Central memory CD8-positive, alpha-beta T cell (primary cell): Measurements from ENCODE around the gene SIK3.

ENCODE experiments used
- ATAC-seq: fragments of 150-1000 bp; cut with Tn5 transposase; replicated peaks from 2 replicates; pipeline ENCODE4 v1.10.0; 2022; ENCODE audit warnings: mild to moderate bottlenecking, moderate FRiP score, moderate number of reproducible peaks; ENCODE audit not compliant: poor library complexity, severe bottlenecking; ENCODE audit errors: extremely low read depth
- DNase-seq, 2 donors: peaks; one replicate each; pipeline ENCODE4 v3.0.0; 2021; ENCODE audit warnings: low spot score in 2 of 2
- H3K27ac Mint-ChIP-seq: one replicate; pipeline ENCODE4 v1.8.0; 2022; ENCODE audit warnings: low read depth, mild to moderate bottlenecking, moderate library complexity, mixed read lengths
- H3K27me3 Mint-ChIP-seq: one replicate; pipeline ENCODE4 v1.8.0; 2022; ENCODE audit warnings: mixed read lengths
- H3K36me3 Mint-ChIP-seq: one replicate; pipeline ENCODE4 v1.8.0; 2022; ENCODE audit warnings: mild to moderate bottlenecking, moderate library complexity, mixed read lengths; ENCODE audit not compliant: insufficient read depth
- H3K4me1 Mint-ChIP-seq: one replicate; pipeline ENCODE4 v1.8.0; 2022; ENCODE audit warnings: mixed read lengths
- H3K4me3 Mint-ChIP-seq: one replicate; pipeline ENCODE4 v1.8.0; 2022; ENCODE audit warnings: mild to moderate bottlenecking, moderate library complexity, mixed read lengths
- H3K9me3 Mint-ChIP-seq: one replicate; pipeline ENCODE4 v1.8.0; 2022; ENCODE audit warnings: mixed read lengths

SIK3 gene

DNA sequence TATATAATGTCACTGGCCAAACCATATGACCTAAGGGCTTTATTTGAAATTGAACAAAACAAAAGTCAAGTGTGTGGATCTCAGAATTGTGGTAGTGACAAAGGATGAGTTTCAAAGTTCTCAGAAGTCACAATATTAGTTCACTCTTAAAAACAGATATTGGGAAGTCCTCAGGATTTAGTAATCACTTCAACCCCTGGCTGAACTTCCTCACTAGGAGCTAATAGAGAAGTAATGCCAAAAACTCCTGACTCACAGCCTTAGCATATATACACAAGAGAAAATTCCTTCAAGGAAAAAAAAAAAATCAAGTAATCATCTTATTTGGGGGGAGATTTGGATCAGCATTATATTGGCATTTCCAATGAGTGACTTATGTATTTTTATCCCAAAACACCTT is 185.2 kb downstream of the SIK3 start:
- Mint-ChIP-seq H3K4me3 (no peak overlapping the region), H3K9me3 (no peaks in the 10 kb centered on the region), H3K36me3 (peaks cover 10% of the 10 kb centered on the region), H3K27ac (no peak overlapping the region), H3K27me3 (no peaks in the 10 kb centered on the region), H3K4me1 (peaks cover 31% of the 10 kb centered on the region)
- no peak for ATAC-seq
- DNase-seq: no peak

DNA sequence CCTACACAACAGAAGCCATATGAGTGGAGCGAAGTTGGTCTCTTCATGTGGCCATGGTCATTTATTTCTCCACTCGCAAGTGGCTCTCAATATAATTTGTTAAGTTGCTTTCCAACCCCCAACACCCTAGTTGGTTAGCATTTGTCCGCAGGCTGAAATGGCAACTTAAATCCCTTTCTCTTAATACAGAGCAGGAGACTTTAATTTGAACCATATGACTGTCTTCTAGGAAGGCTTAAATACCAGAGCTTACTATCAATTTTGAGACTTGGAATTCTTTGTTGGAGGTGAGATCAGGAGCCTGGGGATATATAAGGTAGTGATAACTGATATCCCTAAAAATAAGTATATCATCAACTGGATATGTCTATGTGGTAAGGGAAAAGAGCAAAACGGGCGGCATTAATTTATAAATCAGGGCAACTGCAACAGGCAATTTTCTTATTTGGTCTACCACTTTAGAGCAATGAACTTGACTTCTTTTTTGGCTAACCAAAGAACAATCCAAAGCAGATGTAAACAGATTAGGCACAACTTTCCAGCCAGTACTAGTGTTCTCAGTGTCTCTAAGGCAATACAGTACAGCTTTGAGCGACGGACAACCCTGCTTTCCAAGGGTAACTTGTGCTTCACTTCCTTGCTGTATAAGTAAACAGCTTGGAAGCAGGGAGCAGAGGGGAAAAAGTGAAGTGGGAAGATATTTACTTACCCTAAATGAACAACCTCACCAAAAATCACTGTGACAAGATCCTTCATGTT is 186.1 kb downstream of the SIK3 start:
- no peak overlapping the region for H3K27ac Mint-ChIP-seq
- H3K4me1 Mint-ChIP-seq: peaks cover 30% of the 10 kb centered on the region
- DNase-seq: no peak
- no peak overlapping the region for H3K4me3 Mint-ChIP-seq
- H3K9me3 Mint-ChIP-seq: no peaks in the 10 kb centered on the region
- peaks cover 9% of the 10 kb centered on the region for H3K36me3 Mint-ChIP-seq
- no peaks in the 10 kb centered on the region for H3K27me3 Mint-ChIP-seq
- no peak for ATAC-seq

DNA sequence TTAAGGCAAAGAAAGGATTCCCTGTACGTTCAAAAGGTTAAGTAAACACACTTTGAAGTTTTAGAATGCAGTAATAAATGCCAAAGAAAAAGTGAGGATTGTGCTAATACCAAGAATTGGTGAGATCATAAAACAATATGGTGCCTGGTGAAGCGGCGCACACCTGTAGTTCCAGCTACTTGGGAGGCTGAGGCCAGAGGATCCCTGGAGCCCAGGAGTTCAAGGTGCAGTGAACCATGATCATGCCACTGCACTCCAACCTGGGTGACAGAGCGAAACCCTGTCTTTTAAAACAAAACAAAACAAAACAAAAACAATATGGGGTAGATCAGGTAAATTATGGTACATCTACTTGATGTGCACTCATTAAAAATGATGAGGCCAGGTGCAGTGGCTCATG is 187.4 kb downstream of the SIK3 start:
- Mint-ChIP-seq H3K36me3 (peaks cover 9% of the 10 kb centered on the region), H3K27ac (peak overlapping the region; percentile 93), H3K4me1 (peaks cover 36% of the 10 kb centered on the region), H3K9me3 (no peaks in the 10 kb centered on the region), H3K4me3 (no peak overlapping the region), H3K27me3 (no peaks in the 10 kb centered on the region)
- ATAC-seq (no peak), DNase-seq (no peak)

DNA sequence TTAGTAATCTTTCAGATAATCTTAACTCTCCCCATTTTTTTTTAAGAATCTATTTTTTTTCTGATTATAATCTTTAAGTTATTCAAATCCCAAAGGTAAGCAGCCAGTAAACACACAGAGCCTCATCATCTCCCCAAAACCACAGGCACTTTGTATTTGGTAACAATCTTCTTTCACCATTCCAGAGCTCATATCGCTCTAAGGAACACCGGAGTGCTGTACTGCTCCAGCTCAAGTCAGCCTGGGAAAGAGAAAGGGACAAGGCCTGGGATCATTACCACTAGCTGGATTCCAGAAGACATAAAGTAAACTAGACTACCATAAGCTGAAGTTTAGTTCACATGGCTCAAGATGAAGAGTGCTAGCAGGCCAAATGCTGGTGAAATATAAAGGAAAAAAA is 187.8 kb downstream of the SIK3 start:
- H3K9me3 Mint-ChIP-seq: no peaks in the 10 kb centered on the region
- DNase-seq (no peak), ATAC-seq (no peak)
- H3K4me1 Mint-ChIP-seq: peaks cover 37% of the 10 kb centered on the region
- H3K4me3 Mint-ChIP-seq: no peak overlapping the region
- H3K27me3 Mint-ChIP-seq: no peaks in the 10 kb centered on the region
- peaks cover 9% of the 10 kb centered on the region for H3K36me3 Mint-ChIP-seq
- H3K27ac Mint-ChIP-seq: peak overlapping the region; percentile 93

DNA sequence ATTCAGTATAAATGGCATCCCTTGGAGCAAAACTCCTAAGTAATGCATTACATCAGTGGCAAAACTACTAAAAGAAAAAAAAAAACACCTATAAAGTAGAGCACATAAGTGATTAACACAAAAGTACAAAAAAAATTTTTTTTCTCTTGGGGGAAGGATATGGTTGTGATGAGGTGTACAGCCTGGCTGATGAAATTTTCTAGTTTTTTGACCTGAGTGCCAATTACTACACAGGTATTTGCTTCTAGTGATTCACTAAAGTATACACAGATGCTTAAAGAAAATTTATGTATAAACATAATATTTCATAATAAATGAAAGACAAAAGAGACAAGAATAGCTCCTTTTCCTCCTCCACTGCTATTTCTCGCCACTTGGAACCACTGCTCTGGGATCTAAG is 189.0 kb downstream of the SIK3 start:
- no peaks in the 10 kb centered on the region for H3K9me3 Mint-ChIP-seq
- peak overlapping the region; percentile 93 for H3K27ac Mint-ChIP-seq

DNA sequence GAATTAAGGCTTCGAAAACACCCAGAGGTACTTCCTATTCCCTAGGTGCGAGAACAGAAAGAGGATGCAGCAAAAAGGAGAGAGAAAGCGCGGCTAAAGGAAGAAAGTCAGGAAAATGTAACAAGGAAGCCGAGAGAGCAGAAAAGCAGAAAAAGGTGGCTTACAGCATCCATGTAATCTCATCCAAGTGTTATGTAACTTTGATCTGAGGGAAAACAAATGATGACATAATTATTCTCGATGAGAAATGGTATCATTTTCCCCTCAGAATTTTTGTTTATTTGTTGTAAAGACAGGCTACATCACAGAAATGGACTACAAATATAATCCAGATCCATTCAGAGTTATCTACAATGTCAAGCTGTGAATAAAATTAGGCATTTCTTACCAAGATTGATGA is 191.7 kb downstream of the SIK3 start:
- H3K4me1 Mint-ChIP-seq: peaks cover 55% of the 10 kb centered on the region
- peak overlapping the region; percentile 65 for H3K27ac Mint-ChIP-seq
- no peaks in the 10 kb centered on the region for H3K9me3 Mint-ChIP-seq
- DNase-seq: no peak
- peaks cover 10% of the 10 kb centered on the region for H3K36me3 Mint-ChIP-seq
- H3K4me3 Mint-ChIP-seq: no peak overlapping the region
- ATAC-seq: no peak
- no peaks in the 10 kb centered on the region for H3K27me3 Mint-ChIP-seq

More for the DNA sequence above, 189.0 kb downstream of the SIK3 start:
- H3K4me3 Mint-ChIP-seq: no peak overlapping the region
- H3K36me3 Mint-ChIP-seq: peaks cover 14% of the 10 kb centered on the region
- H3K4me1 Mint-ChIP-seq: peaks cover 37% of the 10 kb centered on the region
- no peak for ATAC-seq
- no peak for DNase-seq
- H3K27me3 Mint-ChIP-seq: no peaks in the 10 kb centered on the region

DNA sequence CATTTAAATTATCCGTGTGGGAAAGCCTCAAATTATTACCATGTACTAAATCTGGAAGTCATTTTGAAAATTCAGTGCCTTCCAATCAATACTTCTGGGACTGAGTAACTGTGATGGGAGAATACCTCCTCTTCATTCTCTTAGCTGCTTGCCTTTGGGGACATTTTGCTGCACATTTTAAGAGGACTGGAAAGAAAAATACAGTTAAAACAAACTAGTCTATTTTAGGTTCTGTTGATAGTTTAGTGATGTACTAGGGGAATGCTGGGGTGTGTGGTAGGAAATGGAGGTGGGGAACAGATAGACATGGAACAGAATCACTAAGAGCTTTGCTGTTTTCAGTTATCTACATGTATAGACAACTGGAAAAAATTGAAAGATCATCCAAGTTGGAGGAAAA is 195.1 kb downstream of the SIK3 start:
- DNase-seq: no peak
- Mint-ChIP-seq H3K9me3 (no peaks in the 10 kb centered on the region), H3K36me3 (peaks cover 4% of the 10 kb centered on the region), H3K4me3 (no peak overlapping the region), H3K27ac (peak overlapping the region; percentile 11), H3K4me1 (peaks cover 44% of the 10 kb centered on the region), H3K27me3 (no peaks in the 10 kb centered on the region)
- no peak for ATAC-seq

DNA sequence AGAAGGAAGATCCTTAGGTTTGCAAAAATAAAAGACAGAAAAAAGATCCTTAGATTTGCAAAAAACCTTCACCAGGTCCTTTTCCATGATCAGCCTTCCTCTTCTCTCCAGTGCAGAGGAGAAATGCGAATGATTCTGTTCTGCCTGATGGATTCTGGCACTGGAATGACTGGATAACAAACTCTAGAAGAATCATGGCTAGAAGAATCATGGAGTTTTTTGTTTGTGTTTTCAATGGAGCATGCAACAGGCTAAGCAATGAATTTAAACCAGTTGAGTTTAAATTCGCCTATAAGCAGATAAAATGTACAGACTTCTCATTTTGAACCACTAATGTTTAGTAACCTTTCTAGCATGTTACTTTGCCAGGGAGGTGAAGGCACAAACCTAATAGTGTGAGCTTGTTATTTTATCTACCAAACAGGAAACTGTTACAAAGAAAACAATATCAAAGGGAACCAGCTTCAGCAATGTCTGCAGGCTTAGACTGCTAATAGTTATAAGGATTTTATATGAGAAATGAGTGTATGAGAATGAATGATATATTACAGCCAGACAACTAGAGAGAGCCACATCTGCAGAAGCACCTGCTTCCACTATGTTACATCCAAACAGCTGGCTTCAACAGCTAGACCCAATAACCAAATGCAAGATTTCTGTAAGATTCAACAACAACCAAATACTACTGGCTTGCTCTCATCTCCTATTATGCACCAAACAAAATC is 196.1 kb downstream of the SIK3 start:
- no peak for DNase-seq
- Mint-ChIP-seq H3K9me3 (no peaks in the 10 kb centered on the region), H3K27me3 (no peaks in the 10 kb centered on the region), H3K4me3 (no peak overlapping the region), H3K4me1 (peaks cover 39% of the 10 kb centered on the region), H3K36me3 (peaks cover 10% of the 10 kb centered on the region), H3K27ac (no peak overlapping the region)
- no peak for ATAC-seq

DNA sequence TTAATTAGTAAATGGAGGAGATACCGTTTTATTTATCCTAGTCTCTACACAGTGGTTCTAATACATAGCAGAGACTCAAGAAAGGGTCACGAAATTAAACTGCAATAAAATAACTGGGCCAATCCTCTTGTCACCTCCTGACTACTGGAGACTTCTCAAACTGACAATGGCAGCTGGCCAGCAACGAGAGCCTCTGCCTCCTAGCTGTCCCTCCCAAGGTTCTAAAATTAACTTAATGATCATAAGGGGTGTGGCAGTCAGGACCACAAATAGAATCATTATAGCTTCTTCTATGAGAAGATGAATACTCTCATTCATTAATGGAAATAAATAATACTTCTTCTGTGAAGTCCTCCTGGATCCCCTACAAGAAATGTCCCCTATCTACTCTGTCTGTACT is 197.0 kb downstream of the SIK3 start:
- Mint-ChIP-seq H3K4me1 (peaks cover 37% of the 10 kb centered on the region), H3K27me3 (no peaks in the 10 kb centered on the region), H3K9me3 (no peaks in the 10 kb centered on the region), H3K4me3 (no peak overlapping the region), H3K36me3 (peaks cover 14% of the 10 kb centered on the region), H3K27ac (no peak overlapping the region)
- ATAC-seq (no peak), DNase-seq (no peak)

DNA sequence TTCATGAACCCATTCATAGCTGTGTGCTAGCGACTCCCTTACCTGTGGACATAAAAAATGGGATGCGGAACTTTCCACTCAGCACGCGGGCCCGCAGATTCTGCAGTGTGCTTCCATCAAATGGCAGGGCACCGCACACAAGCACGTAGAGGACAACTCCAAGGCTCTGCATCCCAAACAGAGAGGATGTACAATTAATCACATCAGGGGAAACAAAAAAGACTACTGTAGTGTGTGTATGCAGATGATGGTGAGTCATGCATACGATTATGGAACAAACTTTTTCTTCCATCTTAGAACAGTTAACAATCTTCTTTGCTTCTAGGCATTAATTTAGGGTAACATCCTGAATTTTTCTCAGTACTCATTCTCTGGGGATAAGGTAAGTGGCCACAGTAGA is 202.0 kb downstream of the SIK3 start:
- DNase-seq (no peak), ATAC-seq (no peak)
- H3K36me3 Mint-ChIP-seq: peaks cover 32% of the 10 kb centered on the region
- no peaks in the 10 kb centered on the region for H3K9me3 Mint-ChIP-seq
- H3K4me3 Mint-ChIP-seq: no peak overlapping the region
- H3K27ac Mint-ChIP-seq: no peak overlapping the region
- peaks cover 28% of the 10 kb centered on the region for H3K4me1 Mint-ChIP-seq
- H3K27me3 Mint-ChIP-seq: no peaks in the 10 kb centered on the region

DNA sequence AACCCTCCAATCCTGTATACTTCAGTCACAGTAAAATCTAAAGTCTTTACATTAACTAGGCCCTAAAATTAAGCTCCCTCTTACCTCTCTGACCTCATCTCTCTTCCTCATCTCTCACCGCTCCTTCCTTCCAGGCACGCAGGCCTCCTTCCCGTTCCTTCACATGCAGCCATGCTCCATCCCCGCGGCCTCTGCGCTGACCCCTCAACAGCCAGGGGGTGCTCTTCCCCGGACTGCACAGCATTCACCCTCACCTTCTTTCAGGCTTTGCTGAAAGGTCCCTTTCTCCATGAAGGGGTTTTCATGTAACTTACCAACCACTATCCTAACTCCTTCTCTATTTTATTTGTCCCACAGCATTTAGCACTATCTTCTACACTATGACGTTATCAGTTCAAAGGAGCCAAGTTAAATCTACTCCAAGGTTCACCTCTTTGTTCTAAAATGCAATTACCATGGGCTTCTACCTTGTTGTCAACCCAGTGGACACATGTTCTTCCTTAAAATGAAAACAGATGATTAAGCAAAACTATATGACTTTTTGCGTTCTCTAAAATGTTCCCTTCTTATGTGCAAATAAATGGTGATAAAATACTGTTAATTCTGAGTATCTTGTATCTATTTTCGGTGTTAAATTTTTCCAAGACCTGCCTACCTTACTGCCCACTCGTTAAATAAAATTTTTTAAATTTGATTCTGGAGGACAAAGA is 203.0 kb downstream of the SIK3 start:
- Mint-ChIP-seq H3K27ac (peak overlapping the region; percentile 86), H3K4me1 (peaks cover 30% of the 10 kb centered on the region), H3K27me3 (no peaks in the 10 kb centered on the region), H3K36me3 (peaks cover 35% of the 10 kb centered on the region), H3K4me3 (no peak overlapping the region), H3K9me3 (no peaks in the 10 kb centered on the region)
- DNase-seq: no peak
- ATAC-seq: no peak

DNA sequence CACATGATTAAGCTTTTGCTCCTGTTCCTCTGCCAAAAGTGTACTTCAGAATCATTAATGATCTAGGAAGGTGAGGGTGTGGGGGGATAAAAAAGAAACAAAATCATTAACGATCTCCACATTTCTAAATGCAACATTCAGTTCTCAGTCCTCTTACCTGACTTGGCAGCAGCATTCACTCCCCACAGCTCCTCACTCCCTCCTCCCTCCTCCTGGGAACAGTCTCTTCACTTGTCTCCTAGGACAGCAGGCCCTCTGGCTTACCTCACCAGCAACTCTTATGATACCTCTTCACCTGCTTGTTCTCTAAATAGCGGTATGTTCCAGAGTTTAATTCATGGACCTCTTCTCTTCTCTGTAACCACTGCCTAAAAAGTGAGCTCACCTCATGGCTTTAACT is 204.3 kb downstream of the SIK3 start:
- Mint-ChIP-seq H3K27ac (peak overlapping the region; percentile 24), H3K27me3 (no peaks in the 10 kb centered on the region), H3K4me3 (no peak overlapping the region), H3K4me1 (peaks cover 30% of the 10 kb centered on the region), H3K36me3 (peaks cover 37% of the 10 kb centered on the region), H3K9me3 (no peaks in the 10 kb centered on the region)
- DNase-seq (no peak), ATAC-seq (no peak)

DNA sequence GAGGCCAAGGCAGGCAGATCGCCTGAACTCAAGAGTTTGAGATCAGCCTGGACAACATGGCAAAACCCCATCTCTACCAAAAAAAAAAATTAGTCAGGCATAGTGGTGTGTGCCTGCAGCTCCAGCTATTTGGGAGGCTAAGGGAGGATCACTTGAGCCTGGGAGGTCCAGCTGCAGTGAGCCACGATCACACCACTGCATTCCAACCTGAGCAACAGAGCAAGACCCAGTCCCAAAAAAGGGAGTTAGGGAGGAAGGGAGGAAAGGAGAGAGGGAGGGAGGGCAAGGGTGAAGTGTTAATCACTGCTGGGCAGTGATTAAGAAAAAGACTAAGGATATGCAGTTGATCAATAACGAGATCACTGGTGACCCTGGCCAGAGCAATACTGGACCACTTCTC is 204.8 kb downstream of the SIK3 start:
- Mint-ChIP-seq H3K27ac (peak overlapping the region; percentile 15), H3K4me3 (no peak overlapping the region), H3K4me1 (peaks cover 30% of the 10 kb centered on the region), H3K27me3 (no peaks in the 10 kb centered on the region), H3K36me3 (peaks cover 40% of the 10 kb centered on the region), H3K9me3 (no peaks in the 10 kb centered on the region)
- ATAC-seq (no peak), DNase-seq (no peak)
